H1 (cell line): Measurements from ENCODE around the gene LDLRAD4. TPM values are rescaled to one million over a fixed set of nuclear protein-coding genes. Genes with fewer than 3 reads are reported as not detected.

Experiments used
- CTCF ChIA-PET: fragments of 300-600 bp; sonication (Branson Sonifier 250); formaldehyde crosslinking; loops from one replicate; lab custom pipeline; 2021; ENCODE audit not compliant: partially characterized antibody; lab: Charles Lee
- POLR2A ChIA-PET: fragments of 300-600 bp; sonication (Branson Sonifier 250); formaldehyde crosslinking; loops from one replicate; lab custom pipeline; 2021; ENCODE audit warnings: inconsistent platforms; ENCODE audit not compliant: partially characterized antibody; lab: Charles Lee
- DNase-seq, 2 experiments: peaks; one replicate each; pipeline versions ENCODE4 v3.0.0 to v3.0.0-alpha.2; 2010 to 2022; ENCODE audit warnings: low spot score in 2 of 2, low read depth in 1 of 2, mixed read lengths in 1 of 2
- FAIRE-seq: peaks from 2 replicates; lab custom pipeline; 2011; peaks lifted over from hg19 to GRCh38; lab: Jason Lieb, UNC
- H2AFZ ChIP-seq: 2 replicates; pipeline ENCODE4 v1.8.1; 2012; ENCODE audit warnings: low read length, inconsistent platforms
- H2AK5ac ChIP-seq: 2 replicates; pipeline ENCODE4 v1.6.1; 2013; ENCODE audit warnings: low read depth, low read length
- H2BK120ac ChIP-seq: replicated peaks from 2 replicates; pipeline ENCODE3; 2013; ENCODE audit warnings: low read depth, low read length, inconsistent platforms
- H2BK12ac ChIP-seq: 2 replicates; pipeline ENCODE4 v1.6.1; 2013; ENCODE audit warnings: low read depth, low read length
- H2BK15ac ChIP-seq: 2 replicates; pipeline ENCODE4 v1.6.1; 2013; ENCODE audit warnings: low read length
- H2BK20ac ChIP-seq: 2 replicates; pipeline ENCODE4 v1.6.1; 2013; ENCODE audit warnings: low read length
- H2BK5ac ChIP-seq: 2 replicates; pipeline ENCODE4 v1.6.1; 2013; ENCODE audit warnings: low read depth, low read length
- H3K14ac ChIP-seq: 2 replicates; pipeline ENCODE4 v1.6.1; 2013; ENCODE audit warnings: inconsistent platforms; ENCODE audit not compliant: insufficient read length
- H3K18ac ChIP-seq: 2 replicates; pipeline ENCODE4 v1.6.1; 2013; ENCODE audit warnings: low read length; ENCODE audit errors: extremely low read depth
- H3K23ac ChIP-seq: 2 replicates; pipeline ENCODE4 v1.6.1; 2013; ENCODE audit warnings: inconsistent platforms; ENCODE audit not compliant: insufficient read length
- H3K23me2 ChIP-seq: 2 replicates; pipeline ENCODE4 v1.6.1; 2013; ENCODE audit warnings: low read depth, low read length
- H3K27ac ChIP-seq: 2 replicates; pipeline ENCODE4 v1.6.1; 2011; ENCODE audit warnings: low read depth, low read length, inconsistent platforms
- H3K27me3 ChIP-seq, 4 experiments: replicated peaks in 1 of 4; 1 replicate in 1 of 4; 2 replicates in 3 of 4; pipeline versions ENCODE4 v1.6.1 to v1.8.1; 2011 to 2013; ENCODE audit warnings: low read length in 3 of 4, mild to moderate bottlenecking in 3 of 4, inconsistent platforms in 2 of 4, mixed read lengths in 2 of 4, moderate library complexity in 1 of 4; ENCODE audit not compliant: control insufficient read depth in 3 of 4, insufficient read depth in 3 of 4; ENCODE audit errors: extremely low read depth in 1 of 4
- H3K36me3 ChIP-seq, 4 experiments: 2 replicates each; pipeline versions ENCODE4 v1.6.1 to v1.8.1; 2011 to 2013; ENCODE audit warnings: mild to moderate bottlenecking in 4 of 4, low read length in 3 of 4, moderate library complexity in 2 of 4, control low read depth in 1 of 4, inconsistent platforms in 1 of 4; ENCODE audit not compliant: insufficient read depth in 4 of 4, control insufficient read depth in 2 of 4
- H3K4ac ChIP-seq: replicated peaks from 2 replicates; pipeline ENCODE3; 2013; ENCODE audit warnings: low read length, low read depth, mixed read lengths, inconsistent platforms; ENCODE audit not compliant: insufficient read length
- H3K4me1 ChIP-seq, 4 experiments: replicated peaks in 1 of 4; 1 replicate in 1 of 4; 2 replicates in 3 of 4; pipeline versions ENCODE4 v1.6.1 to v1.8.1; 2011 to 2013; ENCODE audit warnings: low read length in 3 of 4, inconsistent platforms in 2 of 4, mixed read lengths in 1 of 4; ENCODE audit not compliant: insufficient read depth in 4 of 4, control insufficient read depth in 3 of 4
- H3K4me2 ChIP-seq, 2 experiments: 2 replicates each; pipeline versions ENCODE4 v1.6.1 to v1.8.1; 2011 to 2013; ENCODE audit warnings: low read depth in 2 of 2, low read length in 2 of 2, control low read depth in 1 of 2, inconsistent platforms in 1 of 2, mild to moderate bottlenecking in 1 of 2; ENCODE audit not compliant: insufficient read depth in 1 of 2
- H3K4me3 ChIP-seq, 4 experiments: fragments of 200-600, 300-600 bp in 1 of 4; sonication (generic), shearing (Covaris generic), sonication (Bioruptor Twin) in 1 of 4; 2 replicates each; pipeline versions ENCODE4 v1.5.1 to v1.8.1; 2011 to 2016; ENCODE audit warnings: low read length in 4 of 4, low read depth in 3 of 4, control low read depth in 2 of 4, inconsistent platforms in 2 of 4, mild to moderate bottlenecking in 2 of 4, mixed read lengths in 1 of 4, moderate library complexity in 1 of 4; ENCODE audit not compliant: insufficient read depth in 2 of 4; ENCODE audit errors: extremely low read depth in 1 of 4
- H3K56ac ChIP-seq: replicated peaks from 2 replicates; pipeline ENCODE3; 2013; ENCODE audit warnings: low read depth, mild to moderate bottlenecking, mixed read lengths, low read length, inconsistent platforms; ENCODE audit not compliant: insufficient read length
- H3K79me1 ChIP-seq: 2 replicates; pipeline ENCODE4 v1.6.1; 2013; ENCODE audit warnings: low read depth, low read length, control low read depth
- H3K79me2 ChIP-seq, 2 experiments: 2 replicates each; pipeline versions ENCODE4 v1.6.1 to v1.8.1; 2012 to 2013; ENCODE audit warnings: low read length in 2 of 2, mild to moderate bottlenecking in 2 of 2, inconsistent platforms in 1 of 2; ENCODE audit not compliant: insufficient read depth in 2 of 2, control insufficient read depth in 1 of 2
- H3K9ac ChIP-seq, 4 experiments: replicated peaks in 1 of 4; 1 replicate in 1 of 4; 2 replicates in 3 of 4; pipeline versions ENCODE4 v1.6.1 to v1.8.1; 2011 to 2013; ENCODE audit warnings: low read depth in 3 of 4, low read length in 3 of 4, control low read depth in 2 of 4, mild to moderate bottlenecking in 2 of 4, moderate library complexity in 2 of 4, inconsistent platforms in 1 of 4; ENCODE audit errors: extremely low read depth in 1 of 4
- H3K9me3 ChIP-seq, 2 experiments: 2 replicates each; pipeline versions ENCODE4 v1.6.1 to v1.8.1; 2012 to 2013; ENCODE audit warnings: mild to moderate bottlenecking in 2 of 2, moderate library complexity in 2 of 2, control low read depth in 1 of 2, inconsistent platforms in 1 of 2, low read depth in 1 of 2, low read length in 1 of 2, mixed read lengths in 1 of 2; ENCODE audit not compliant: insufficient read depth in 2 of 2
- H4K20me1 ChIP-seq, 2 experiments: replicated peaks in 1 of 2; 2 replicates each; pipeline versions ENCODE3 to v1.8.1; 2011 to 2013; ENCODE audit warnings: inconsistent platforms in 2 of 2, low read length in 2 of 2, mild to moderate bottlenecking in 1 of 2; ENCODE audit not compliant: insufficient read depth in 2 of 2, control insufficient read depth in 1 of 2
- H4K5ac ChIP-seq: 2 replicates; pipeline ENCODE4 v1.6.1; 2013; ENCODE audit warnings: low read length, low read depth, mixed read lengths, inconsistent platforms; ENCODE audit not compliant: insufficient read length
- H4K8ac ChIP-seq: 2 replicates; pipeline ENCODE4 v1.8.0; 2013; ENCODE audit warnings: mild to moderate bottlenecking, moderate library complexity, low read length, inconsistent platforms; ENCODE audit not compliant: insufficient read depth; ENCODE audit errors: extremely low read depth
- H4K91ac ChIP-seq: replicated peaks from 2 replicates; pipeline ENCODE3; 2013; ENCODE audit warnings: low read length, mixed read lengths, inconsistent platforms; ENCODE audit not compliant: insufficient read length
- ATF2 ChIP-seq: IDR thresholded peaks from 2 replicates; pipeline ENCODE4 v1.6.1; 2012; ENCODE audit warnings: low read length, inconsistent platforms
- BACH1 ChIP-seq: IDR thresholded peaks from 2 replicates; pipeline ENCODE4 v1.6.1; 2012; ENCODE audit warnings: low read length, improper control_type of control experiment
- CBX8 ChIP-seq: fragments of 300-800, 300-1000 bp; sonication (generic); IDR thresholded peaks from 2 replicates; pipeline ENCODE4 v1.7.1; 2016; ENCODE audit warnings: low read depth, low read length, borderline replicate concordance
- CTBP2 ChIP-seq: IDR thresholded peaks from 2 replicates; pipeline ENCODE4 v1.7.0; 2011; ENCODE audit warnings: borderline replicate concordance, mild to moderate bottlenecking, moderate library complexity, mixed read lengths, low read length; ENCODE audit not compliant: insufficient read depth, insufficient read length
- EZH2 ChIP-seq: fragments of 200-600 bp; sonication (generic); IDR thresholded peaks from 2 replicates; pipeline ENCODE4 v1.7.1; 2012; ENCODE audit warnings: low read depth, mild to moderate bottlenecking, moderate library complexity, low read length, inconsistent platforms; ENCODE audit not compliant: severe bottlenecking
- GABPA ChIP-seq: IDR thresholded peaks from 2 replicates; pipeline ENCODE4 v1.6.1; 2011; ENCODE audit warnings: mild to moderate bottlenecking, low read length, moderate library complexity, borderline replicate concordance; ENCODE audit not compliant: insufficient read depth
- KDM4A ChIP-seq: IDR thresholded peaks from one replicate; pipeline ENCODE4 v1.7.1; 2012; ENCODE audit warnings: low read depth, mild to moderate bottlenecking, moderate library complexity, low read length, inconsistent platforms; ENCODE audit not compliant: severe bottlenecking
- POLR2A ChIP-seq, 2 experiments: IDR thresholded peaks; 1 replicate in 1 of 2; 2 replicates in 1 of 2; pipeline ENCODE4 v1.6.1; 2011; ENCODE audit warnings: low read depth in 2 of 2, low read length in 2 of 2, mild to moderate bottlenecking in 2 of 2; ENCODE audit errors: control extremely low read depth in 1 of 2
- POLR2AphosphoS5 ChIP-seq: IDR thresholded peaks from 2 replicates; pipeline ENCODE4 v1.6.1; 2011; ENCODE audit warnings: low read depth, low read length
- POU5F1 ChIP-seq: IDR thresholded peaks from 2 replicates; pipeline ENCODE4 v1.6.1; 2011; ENCODE audit warnings: low read depth, mild to moderate bottlenecking, low read length, moderate library complexity
- RXRA ChIP-seq: IDR thresholded peaks from 2 replicates; pipeline ENCODE4 v1.6.1; 2011; ENCODE audit warnings: low read depth, mild to moderate bottlenecking, low read length, moderate library complexity; ENCODE audit not compliant: insufficient read depth
- SP4 ChIP-seq: IDR thresholded peaks from 2 replicates; pipeline ENCODE4 v1.6.1; 2012; ENCODE audit warnings: low read length, inconsistent platforms
- WGBS, 2 experiments: shearing (Covaris generic) in 1 of 2; methylation state at CpG; one replicate each; pipeline versions ENCODE4 v1.1.6 to v1.1.7; 2013 to 2015; ENCODE audit warnings: low lambda C conversion rate in 2 of 2, mixed read lengths in 2 of 2, inconsistent platforms in 1 of 2, low coverage in 1 of 2, missing lambda C conversion rate in 1 of 2; ENCODE audit not compliant: insufficient replicate concordance in 2 of 2, insufficient coverage in 1 of 2, insufficient read length in 1 of 2; ENCODE audit errors: extremely low coverage in 1 of 2, missing lambda C conversion rate in 1 of 2; 5-methylcytosine and 5-hydroxymethylcytosine counted together
- polyA plus RNA-seq, 7 experiments: library from polyadenylated mRNA; depleted of rRNA in 3 of 7; stranded (reverse) in 5 of 7; unstranded in 2 of 7; fragments of >200 nt in 5 of 7; fragments of 200-250 nt in 2 of 7; gene quantifications; 1 replicate in 5 of 7; 2 replicates in 1 of 7; 4 replicates in 1 of 7; pipeline versions ENCODE4 v1.2.1 to v1.2.3, GENCODE V29; 2011 to 2013; ENCODE audit warnings: missing spikeins in 2 of 7, mixed read lengths in 2 of 7
- total RNA-seq: library from RNA; stranded (reverse); fragmentation: NEBNext Ultra II Directional; extraction: Animal tissue kit (Norgen Biotek cat#: 25700); gene quantifications from 2 replicates; pipeline ENCODE4 v1.2.1, GENCODE V29; 2021

LDLRAD4 gene
- total and polyA plus RNA-seq, 2 of the 8 experiments (the other 6 are each of a cell fraction or from before 2014, with no cell fraction given), result 0.77 to 1.4 TPM

- Histone ChIP-seq H2AFZ (no peak overlapping the region), H3K18ac (no peak overlapping the region), H3K27ac (no peak overlapping the region), H4K8ac (no peak overlapping the region; the same call in 1 of the 2 replicates), H3K9me3 (no peaks in the 10 kb centered on the region), H3K56ac (no peak overlapping the region), H4K20me1 (no peaks in the 10 kb centered on the region), H2AK5ac (no peak overlapping the region), H3K79me2 (no peaks in the 10 kb centered on the region), H3K4me3 (no peak overlapping the region), H2BK12ac (no peak overlapping the region), H4K91ac (no peak overlapping the region), H3K79me1 (no peaks in the 10 kb centered on the region), H3K23me2 (no peaks in the 10 kb centered on the region), H2BK15ac (no peak overlapping the region), H2BK20ac (no peak overlapping the region), H3K4ac (no peak overlapping the region), H3K23ac (no peak overlapping the region), H4K5ac (no peak overlapping the region), H2BK5ac (no peak overlapping the region), H3K14ac (no peak overlapping the region), H3K27me3 (no peaks in the 10 kb centered on the region), H3K9ac (no peak overlapping the region), H3K4me2 (no peak overlapping the region), H3K4me1 (peaks cover 0 to 2% (median 0%) of the 10 kb centered on the region in 4 experiments; a peak in 3 of 7 replicates), H2BK120ac (no peak overlapping the region), H3K36me3 (no peaks in the 10 kb centered on the region)
- CTCF ChIA-PET, result no interaction called here
- POLR2A ChIA-PET, result no interaction called here
- WGBS, 2 experiments, result 95% methylated on average over 15 of the region's 15 CpGs; no CpG with 5 or more reads in 1 of the 2 experiments
- DNase-seq (no peak), FAIRE-seq (no peak)
- TF ChIP-seq KDM4A (no peak), ATF2 (no peak), SP4 (no peak), RXRA (no peak), GABPA (no peak), EZH2 (no peak), POLR2A (IDR thresholded peaks at IDR 0.05; ENCODE audit: control extremely low read depth in 1 of 2, low read depth in 2 of 2, low read length in 2 of 2) (no peak), POLR2AphosphoS5 (no peak), CTBP2 (no peak), BACH1 (no peak), CBX8 (no peak), POU5F1 (no peak)
These were observed 78.5 kb downstream of the LDLRAD4 start for GRCh38 chr18:13296867-13297574.
